HuH-7.5 (cell line): ENCODE results near the gene AHRR.
"Not testable (repeated sequence)": the region's sequence is repeated elsewhere in the genome, so short reads cannot be mapped to it uniquely, and the experiment has no call there.

Source experiments
- DNase-seq: peaks from one replicate; pipeline ENCODE4 v3.0.0; 2011; ENCODE audit warnings: low spot score

The AHRR gene

DNA sequence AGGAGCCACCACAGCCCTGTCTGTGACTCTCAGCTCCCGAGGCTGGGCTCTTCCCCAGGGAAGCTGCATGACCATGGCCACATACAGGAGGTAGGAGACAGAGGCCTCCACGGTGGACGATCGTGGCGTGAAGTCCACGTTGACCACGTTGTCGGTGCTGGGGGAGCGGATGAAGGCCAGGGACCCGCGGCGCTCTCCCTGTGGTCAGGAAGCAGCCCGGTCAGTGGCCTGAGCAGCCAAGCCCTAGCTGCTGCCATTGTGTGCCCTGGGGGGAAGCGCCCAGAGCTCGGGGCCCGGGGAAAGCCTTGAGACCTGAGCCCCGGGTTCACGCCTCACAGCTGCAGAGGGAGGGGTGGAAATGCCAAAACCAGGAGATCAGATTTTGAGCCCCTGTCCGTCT lies 155.7 kb downstream of the AHRR start:
- DNase-seq = no peak

DNA sequence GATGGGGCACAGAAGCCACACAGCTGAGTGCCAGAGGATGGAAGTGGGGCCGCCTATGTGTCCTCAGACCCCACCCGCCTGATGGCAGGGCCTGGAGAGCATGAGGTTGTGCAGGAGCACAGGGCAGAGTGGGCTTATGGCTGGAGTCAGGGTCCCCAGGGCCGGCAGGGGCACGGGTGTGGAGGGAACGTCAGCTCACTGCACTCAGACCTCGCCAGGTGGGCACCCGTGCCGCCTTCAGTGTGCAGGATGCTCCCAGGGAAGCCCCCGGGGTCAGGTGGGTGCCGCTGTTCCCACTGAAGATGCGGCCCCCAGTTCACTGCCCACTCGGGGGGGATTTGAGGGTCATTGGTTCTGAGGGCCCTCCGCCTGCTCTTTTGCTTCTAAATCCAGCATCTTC lies 156.4 kb downstream of the AHRR start:
- no peak for DNase-seq

DNA sequence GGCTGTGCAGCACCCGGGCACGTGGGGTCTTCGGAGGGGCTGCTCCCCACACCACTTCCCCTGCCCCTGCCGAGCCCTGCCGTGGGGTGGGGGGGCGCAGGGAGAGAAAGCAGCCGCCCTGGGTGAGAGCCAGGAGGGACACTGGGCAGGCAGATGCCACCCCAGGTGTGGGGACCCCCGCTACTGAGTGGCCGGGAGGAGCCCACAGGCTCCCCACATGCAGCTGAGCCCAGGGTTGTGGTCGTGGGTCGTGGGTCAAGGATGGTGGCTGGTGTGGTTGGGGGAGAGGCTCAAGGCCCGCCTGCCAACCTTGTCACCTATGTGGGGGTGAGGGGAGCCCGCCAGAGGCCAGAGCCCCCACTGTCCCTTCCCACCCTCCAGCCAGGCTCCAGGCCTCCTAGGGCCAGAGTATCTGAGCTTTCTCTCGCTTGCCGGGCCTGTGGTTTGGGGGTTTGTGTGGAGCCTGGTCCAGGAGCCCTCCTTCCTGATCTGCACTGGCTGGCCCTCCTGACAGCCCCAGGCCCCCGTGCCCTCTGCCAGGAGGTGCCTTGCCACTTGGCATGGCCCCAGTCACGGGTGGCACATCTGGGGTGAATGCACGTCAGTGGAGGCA lies 157.0 kb downstream of the AHRR start:
- no peak for DNase-seq

DNA sequence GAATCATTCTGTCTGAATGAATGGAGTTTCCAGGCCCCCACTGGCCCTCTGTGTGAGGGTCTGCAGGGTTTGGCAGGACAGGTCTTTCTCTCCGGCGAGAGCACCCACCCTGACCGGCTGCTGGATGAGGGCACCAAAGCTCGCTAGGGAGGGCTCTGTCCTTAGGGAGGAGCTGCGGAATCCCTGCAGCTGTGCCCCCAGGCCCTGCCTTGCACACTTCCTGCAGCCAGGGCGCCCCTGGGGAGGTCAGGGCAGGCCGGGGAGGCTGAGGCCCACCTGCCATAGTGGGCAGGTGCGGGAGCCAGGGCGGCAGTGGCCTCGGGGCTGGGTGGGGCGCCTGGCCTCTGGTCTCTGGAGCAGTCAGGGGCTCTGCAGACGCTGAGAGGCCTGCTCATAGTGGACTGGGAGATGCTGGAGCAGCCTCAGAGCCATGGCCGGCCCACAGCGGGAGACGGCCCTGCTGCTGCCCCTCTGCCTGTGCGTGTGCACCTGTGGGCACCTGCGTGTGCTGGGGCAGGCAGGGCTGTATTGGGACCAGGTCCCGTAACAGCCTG lies 157.5 kb downstream of the AHRR start:
- DNase-seq = no peak

DNA sequence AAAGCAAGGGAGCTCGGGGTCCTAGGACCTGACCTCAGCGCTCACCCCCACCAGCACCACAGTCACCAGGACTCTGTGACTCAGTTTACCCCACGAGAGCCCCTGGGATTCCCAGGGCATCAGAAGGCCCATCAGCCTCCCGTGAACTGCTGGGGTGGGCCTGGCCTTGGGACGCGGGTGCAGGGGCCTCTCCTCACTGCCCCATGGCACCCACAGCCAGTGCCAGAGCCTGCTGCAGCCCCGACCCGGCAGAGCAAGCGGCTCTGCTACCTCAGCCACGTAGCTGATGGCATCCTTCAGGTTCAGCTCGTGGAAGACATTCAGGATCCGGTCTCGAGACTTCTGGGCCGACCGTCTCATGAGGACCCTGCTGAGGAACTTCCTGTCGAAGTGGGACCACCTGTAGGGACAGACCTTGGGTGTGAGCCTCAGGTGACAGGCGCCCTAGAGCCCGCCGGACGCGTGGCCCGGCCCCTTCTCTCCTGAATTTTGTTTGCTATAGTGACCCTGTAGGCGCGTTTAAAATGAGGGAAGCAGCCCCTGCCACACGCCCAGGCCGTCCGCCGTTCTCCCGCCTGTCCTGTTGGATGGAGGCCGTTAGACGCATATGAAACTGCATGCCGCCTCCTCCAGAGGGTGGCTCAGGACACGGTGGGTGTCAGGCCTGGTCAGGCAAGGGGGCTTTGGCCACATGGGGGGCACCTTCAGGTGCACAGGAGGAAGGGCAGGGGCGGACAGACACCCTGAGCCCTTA lies 158.2 kb downstream of the AHRR start:
- DNase-seq = no peak

DNA sequence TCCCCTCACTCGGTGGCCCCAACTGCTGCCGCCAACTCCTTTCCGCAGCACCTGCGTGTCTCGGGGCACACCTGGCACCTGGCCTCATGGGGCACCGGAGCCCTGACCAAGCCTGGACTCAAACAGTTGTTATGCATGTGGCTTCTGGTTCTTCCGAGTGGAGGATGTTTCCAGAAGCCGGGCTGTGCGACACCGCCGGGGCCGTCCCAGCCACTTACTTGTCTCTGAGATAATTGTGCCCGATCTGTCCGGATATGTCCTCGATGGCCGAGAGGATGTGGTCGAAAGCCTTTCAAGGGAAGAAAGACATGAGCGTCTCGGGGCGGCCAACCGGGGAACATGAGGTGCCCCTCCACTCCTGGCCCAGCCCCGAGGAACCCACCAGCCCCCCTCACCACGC lies 159.8 kb downstream of the AHRR start:
- DNase-seq = no peak

DNA sequence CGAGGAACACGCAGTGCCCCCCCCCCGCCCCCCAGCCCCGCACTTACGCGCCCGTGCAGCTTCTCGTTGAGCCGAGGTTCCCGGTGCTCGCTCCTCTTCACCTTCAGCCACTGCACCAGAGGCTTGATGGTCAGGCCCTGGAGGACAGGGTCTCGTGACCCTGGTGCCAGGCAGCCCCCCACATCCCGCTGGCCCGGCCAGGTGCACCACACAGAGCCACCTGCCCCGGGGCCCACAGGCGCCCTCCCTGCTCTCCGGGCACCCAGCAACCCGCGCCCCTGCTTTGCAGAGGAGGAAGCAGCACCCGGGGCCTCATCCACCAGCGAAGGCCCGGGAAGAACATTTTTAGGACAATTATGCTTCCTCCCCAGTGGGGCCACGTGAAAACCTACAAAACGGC lies 160.5 kb downstream of the AHRR start:
- no peak for DNase-seq

DNA sequence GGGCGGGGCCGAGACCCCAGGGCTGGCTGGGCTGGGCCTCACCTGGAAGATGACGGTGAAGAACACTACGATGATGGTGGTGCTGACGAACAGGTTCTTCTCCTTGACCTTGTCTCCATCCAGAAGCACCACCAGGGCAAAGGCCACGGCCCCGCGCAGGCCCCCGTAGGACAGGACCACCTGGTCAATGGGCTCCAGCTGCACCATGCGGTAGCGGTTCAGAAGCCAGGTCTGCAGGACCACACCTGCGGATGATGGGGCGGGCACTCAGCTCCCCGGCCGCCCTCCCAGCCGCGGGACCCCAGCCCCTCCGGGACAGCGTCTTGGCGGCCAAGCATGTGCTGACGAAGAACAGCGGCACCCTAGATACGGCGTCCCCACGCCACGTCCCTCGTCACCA lies 161.0 kb downstream of the AHRR start:
- no peak for DNase-seq

DNA sequence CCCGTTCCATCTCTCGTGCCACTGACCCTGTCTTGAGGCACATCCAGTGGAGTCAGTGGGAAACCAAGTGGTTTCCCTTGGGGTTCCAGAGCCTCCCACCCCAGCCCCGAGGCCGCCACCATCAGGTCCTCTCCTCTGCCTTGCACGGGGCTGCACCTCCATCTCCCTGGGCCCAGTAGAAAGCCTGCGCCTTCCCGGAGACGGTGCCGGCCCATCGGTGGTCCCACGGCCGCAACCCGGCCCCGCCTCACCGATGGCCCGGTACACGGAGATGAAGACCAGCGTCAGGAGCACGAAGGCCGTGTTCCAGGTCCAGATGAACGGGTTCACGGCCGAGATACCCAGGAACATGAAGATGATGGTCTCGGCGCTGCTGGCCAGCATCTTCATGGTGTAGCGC lies 161.5 kb downstream of the AHRR start:
- DNase-seq = no peak

DNA sequence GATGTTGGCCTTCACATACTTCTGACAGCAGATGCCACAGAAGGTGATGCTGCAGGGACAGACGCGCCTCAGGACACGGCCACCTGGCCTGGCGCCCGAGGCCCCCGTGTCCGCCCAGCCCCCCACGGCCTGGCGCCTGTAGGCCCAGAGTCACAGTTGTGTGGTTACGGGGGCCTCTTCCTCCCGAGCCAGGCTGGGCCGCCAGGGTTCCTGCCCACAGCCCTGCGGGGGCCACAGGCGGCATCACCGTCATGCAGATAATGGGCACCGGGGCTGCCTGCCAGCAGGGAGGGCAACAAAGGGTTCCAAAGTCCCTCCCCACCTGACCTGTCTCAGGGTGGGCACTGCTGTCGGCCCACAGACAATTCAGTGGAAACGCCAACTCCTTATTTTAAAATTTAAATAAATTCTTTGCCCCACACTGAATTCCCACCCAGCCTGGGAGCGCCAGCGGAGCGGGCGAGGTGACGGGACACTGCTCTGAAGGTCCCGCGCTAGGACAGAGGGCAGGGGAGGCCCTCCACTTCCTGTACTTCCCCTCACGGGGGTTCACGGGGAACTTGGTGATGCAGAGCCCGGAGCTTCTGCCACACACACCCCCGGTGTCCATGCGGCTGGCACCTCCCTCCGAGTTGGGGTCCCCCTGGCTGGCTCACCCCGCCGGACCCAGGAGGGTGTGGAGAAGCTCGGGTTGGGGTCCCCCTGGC lies 162.1 kb downstream of the AHRR start:
- no peak for DNase-seq

DNA sequence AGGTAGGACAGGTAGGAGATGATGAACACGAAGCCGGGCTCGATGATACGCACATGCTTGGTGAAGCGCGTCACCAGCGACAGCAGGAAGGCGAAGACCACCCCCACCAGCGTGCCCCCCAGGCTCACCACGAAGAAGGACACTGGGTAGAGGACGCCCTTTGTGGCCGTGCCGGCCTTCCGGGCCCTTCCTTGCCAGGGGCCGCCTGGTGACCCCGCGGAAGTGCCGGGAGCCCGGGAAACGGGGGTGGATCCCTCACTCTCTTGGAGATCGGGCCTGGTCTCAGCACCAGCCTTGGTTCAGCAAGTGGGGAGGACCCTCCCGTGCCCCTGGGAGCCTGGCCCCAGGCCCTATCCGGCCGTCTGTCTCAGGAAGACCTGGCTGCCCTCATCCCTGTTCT lies 163.0 kb downstream of the AHRR start:
- DNase-seq = no peak

DNA sequence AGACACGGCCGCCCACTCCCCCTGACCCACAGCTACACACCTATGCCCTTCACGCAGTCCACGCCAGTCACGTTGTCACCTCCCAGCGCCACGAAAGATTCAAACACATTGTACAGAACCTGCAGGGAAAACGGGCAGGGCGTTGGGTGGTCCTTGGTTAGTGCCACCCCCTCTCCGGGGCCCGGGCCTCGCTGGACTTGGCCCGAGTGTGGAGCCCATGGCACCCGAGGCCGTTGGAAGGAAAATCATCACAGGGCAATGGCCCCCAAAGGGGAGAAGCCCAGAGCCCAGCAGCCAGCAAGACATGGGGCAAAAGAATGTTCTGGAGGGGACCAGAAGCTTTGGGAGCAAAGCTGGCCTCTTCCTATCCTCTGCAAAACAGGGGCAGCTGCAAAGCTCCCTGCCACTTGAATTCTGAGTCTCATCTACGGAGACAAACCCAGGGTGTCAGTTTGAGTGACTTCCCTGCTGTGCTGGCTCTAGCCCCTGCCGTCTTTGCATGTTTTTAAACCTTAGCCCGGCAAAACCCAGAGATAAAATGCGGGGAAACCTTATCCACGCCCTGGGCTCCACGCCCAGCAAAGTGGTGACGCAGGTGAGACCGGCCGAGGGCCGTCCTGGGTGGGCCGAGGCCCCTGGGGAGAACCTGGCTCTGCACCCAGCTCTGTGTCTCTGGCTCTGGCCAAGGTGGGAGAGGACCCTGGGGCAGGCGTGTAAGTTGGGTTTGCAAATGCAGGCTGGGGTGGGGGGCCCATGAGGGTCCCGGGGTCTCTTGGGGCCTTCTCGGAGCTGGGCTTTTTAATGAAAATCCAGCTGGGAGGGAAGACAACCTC lies 163.8 kb downstream of the AHRR start:
- no peak for DNase-seq

DNA sequence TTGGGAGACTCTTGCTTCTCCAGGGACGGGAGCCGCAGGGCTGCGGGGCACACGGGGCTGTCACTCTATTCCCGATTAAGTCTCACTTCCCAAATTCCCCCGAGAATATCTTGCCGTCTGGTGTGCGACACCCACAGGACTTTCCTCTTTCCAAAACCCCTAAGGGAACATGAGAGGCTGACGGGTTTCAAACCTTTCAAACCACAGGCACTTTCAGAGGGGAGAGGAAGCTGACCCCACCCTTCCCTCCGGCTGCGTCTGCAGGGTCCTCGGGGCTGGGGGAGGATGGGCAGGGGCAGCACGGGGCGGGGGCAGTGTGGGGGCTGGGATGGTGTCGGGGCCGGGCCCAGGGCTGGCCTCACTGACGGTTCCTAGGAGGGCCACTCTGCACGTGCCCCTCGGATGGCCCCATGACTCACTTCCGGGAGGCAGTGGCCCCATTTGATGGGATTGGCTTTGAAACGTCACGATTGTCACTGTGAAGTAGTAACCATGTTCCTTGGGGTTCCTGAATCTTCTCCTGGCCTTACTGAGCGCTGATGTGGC lies 164.5 kb downstream of the AHRR start:
- DNase-seq = no peak

DNA sequence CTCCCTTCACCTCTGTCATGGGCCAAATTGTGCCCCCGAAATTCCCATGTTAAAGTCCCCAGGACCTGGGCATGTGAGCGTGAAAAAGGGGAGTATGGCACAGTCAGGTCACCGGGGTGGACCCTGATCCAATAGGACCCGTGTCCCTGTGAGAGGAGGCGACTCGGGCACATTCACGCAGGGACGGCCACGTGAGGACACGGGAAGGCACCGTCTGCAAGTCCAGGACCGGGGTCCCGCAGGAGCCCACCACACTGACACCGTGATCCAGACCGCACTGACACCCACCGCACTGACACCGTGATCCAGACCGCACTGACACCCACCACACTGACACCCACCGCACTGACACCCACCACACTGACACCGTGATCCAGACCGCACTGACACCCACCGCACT lies 165.1 kb downstream of the AHRR start:
- DNase-seq = not testable (repeated sequence)
